SK-N-SH treated with all-trans-retinoic acid at 6 μM for 48 hours (cell line): ENCODE data around the gene AKT1S1.

Experiments
- ATAC-seq: fragments of 200-7000 bp; cut with Tn5 transposase; 3 replicates; pipeline ENCODE4 v1.9.1; 2020; ENCODE audit warnings: mild to moderate bottlenecking, moderate library complexity
- ARNTL ChIP-seq: fragments of 450-650 bp; formaldehyde crosslinking; IDR thresholded peaks from 2 replicates; pipeline ENCODE4 v1.5.0; 2020; ENCODE audit warnings: low read depth, mild to moderate bottlenecking, moderate library complexity, borderline replicate concordance
- BACH2 ChIP-seq: fragments of 250-450 bp; sonication (Bioruptor Pico); IDR thresholded peaks from 2 replicates; pipeline ENCODE4 v1.9.0; 2021; ENCODE audit warnings: mild to moderate bottlenecking, borderline replicate concordance
- CSDC2 ChIP-seq: fragments of 250-450 bp; sonication (Bioruptor Pico); IDR thresholded peaks from 2 replicates; pipeline ENCODE4 v1.5.0; 2020; ENCODE audit warnings: mild to moderate bottlenecking, moderate library complexity
- ESRRG ChIP-seq: fragments of 250-450 bp; sonication (Bioruptor Pico); IDR thresholded peaks from 2 replicates; pipeline ENCODE4 v1.6.1; 2021; ENCODE audit warnings: mild to moderate bottlenecking
- GLIS3 ChIP-seq: fragments of 250-450 bp; sonication (Bioruptor Pico); IDR thresholded peaks from 2 replicates; pipeline ENCODE4 v1.5.0; 2020; ENCODE audit warnings: mild to moderate bottlenecking, moderate library complexity
- ISL1 ChIP-seq: fragments of 250-450 bp; sonication (Bioruptor Pico); IDR thresholded peaks from 2 replicates; pipeline ENCODE4 v2.1.2; 2022; ENCODE audit warnings: mild to moderate bottlenecking, moderate library complexity
- OSR1 ChIP-seq: fragments of 250-450 bp; sonication (Bioruptor Pico); IDR thresholded peaks from 2 replicates; pipeline ENCODE4 v1.8.0; 2022; ENCODE audit warnings: moderate library complexity, mild to moderate bottlenecking, inconsistent platforms
- PPARA ChIP-seq: fragments of 250-450 bp; sonication (Bioruptor Pico); IDR thresholded peaks from 2 replicates; pipeline ENCODE4 v1.5.0; 2020; ENCODE audit warnings: mild to moderate bottlenecking, borderline replicate concordance
- RARB ChIP-seq: fragments of 250-450 bp; sonication (Bioruptor Pico); IDR thresholded peaks from 2 replicates; pipeline ENCODE4 v1.8.0; 2021; ENCODE audit warnings: mild to moderate bottlenecking, moderate library complexity
- SNAI2 ChIP-seq: fragments of 250-450 bp; sonication (Bioruptor Pico); IDR thresholded peaks from 2 replicates; pipeline ENCODE4 v1.5.0; 2020; ENCODE audit warnings: mild to moderate bottlenecking, moderate library complexity
- TCF4 ChIP-seq: fragments of 250-450 bp; sonication (Bioruptor Pico); IDR thresholded peaks from 2 replicates; pipeline ENCODE4 v1.8.0; 2021; ENCODE audit warnings: mild to moderate bottlenecking, moderate library complexity, borderline replicate concordance
- TOX ChIP-seq: fragments of 250-450 bp; sonication (Bioruptor Pico); IDR thresholded peaks from 2 replicates; pipeline ENCODE4 v1.8.0; 2021; ENCODE audit warnings: mild to moderate bottlenecking, moderate library complexity, borderline replicate concordance
- ZC3H10 ChIP-seq: fragments of 250-450 bp; sonication (Bioruptor Pico); IDR thresholded peaks from 2 replicates; pipeline ENCODE4 v1.5.1; 2021; ENCODE audit warnings: mild to moderate bottlenecking, moderate library complexity
- ZFP3 ChIP-seq: fragments of 250-450 bp; sonication (Bioruptor Pico); IDR thresholded peaks from 2 replicates; pipeline ENCODE4 v1.5.0; 2020; ENCODE audit warnings: mild to moderate bottlenecking, moderate library complexity
- ZFP30 ChIP-seq: fragments of 450-650 bp; formaldehyde crosslinking; IDR thresholded peaks from 2 replicates; pipeline ENCODE4 v1.5.0; 2022; ENCODE audit warnings: mild to moderate bottlenecking, moderate library complexity
- ZNF565 ChIP-seq: fragments of 450-650 bp; formaldehyde crosslinking; conservative IDR thresholded peaks from 2 replicates; pipeline ENCODE4 v1.5.0; 2020; ENCODE audit warnings: low read depth, mild to moderate bottlenecking, moderate library complexity
- ZNF70 ChIP-seq: fragments of 450-650 bp; formaldehyde crosslinking; IDR thresholded peaks from 2 replicates; pipeline ENCODE4 v1.5.0; 2020; ENCODE audit warnings: mild to moderate bottlenecking, moderate library complexity
- ZNF8 ChIP-seq: fragments of 450-650 bp; formaldehyde crosslinking; IDR thresholded peaks from 2 replicates; pipeline ENCODE4 v1.5.0; 2020; ENCODE audit warnings: mild to moderate bottlenecking, moderate library complexity
- TF ChIP-seq, protein P1 (sequence below): fragments of 250-450 bp; sonication (Bioruptor Pico); IDR thresholded peaks from 2 replicates; pipeline ENCODE4 v1.8.0; 2021; ENCODE audit warnings: low read depth, mild to moderate bottlenecking, moderate library complexity, borderline replicate concordance
- TF ChIP-seq, protein P2 (sequence below): fragments of 250-450 bp; sonication (Bioruptor Pico); IDR thresholded peaks from 2 replicates; pipeline ENCODE4 v1.5.1; 2020; ENCODE audit warnings: low read depth, mild to moderate bottlenecking, moderate library complexity
- TF ChIP-seq, protein P3 (sequence below): fragments of 250-450 bp; sonication (Bioruptor Pico); IDR thresholded peaks from 2 replicates; pipeline ENCODE4 v1.8.0; 2020; ENCODE audit warnings: mild to moderate bottlenecking, moderate library complexity, borderline replicate concordance
- TF ChIP-seq, protein P4 (sequence below): fragments of 250-450 bp; sonication (Bioruptor Pico); IDR thresholded peaks from 2 replicates; pipeline ENCODE4 v1.5.1; 2021; ENCODE audit warnings: mild to moderate bottlenecking, moderate library complexity

AKT1S1 gene

DNA sequence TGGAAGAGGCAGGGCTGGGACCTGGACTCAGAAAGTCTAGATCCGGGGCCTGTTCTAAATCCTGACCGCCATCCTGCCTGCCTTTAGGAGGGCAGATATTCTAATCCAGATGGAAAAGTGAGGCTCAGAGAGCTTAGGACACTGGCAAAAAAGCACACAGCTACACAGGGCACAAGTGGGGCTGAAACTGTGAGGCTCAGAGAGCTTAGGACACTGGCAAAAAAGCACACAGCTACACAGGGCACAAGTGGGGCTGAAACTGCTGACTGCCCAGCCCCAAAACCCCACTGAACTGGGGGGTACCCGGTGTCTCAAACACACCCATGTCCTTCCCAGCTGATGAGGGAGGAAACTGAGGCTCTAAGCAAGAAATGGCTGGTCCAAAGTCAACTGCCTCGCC, 2.0 kb downstream of the AKT1S1 start (continued):
- TF ChIP-seq, protein P1, sequence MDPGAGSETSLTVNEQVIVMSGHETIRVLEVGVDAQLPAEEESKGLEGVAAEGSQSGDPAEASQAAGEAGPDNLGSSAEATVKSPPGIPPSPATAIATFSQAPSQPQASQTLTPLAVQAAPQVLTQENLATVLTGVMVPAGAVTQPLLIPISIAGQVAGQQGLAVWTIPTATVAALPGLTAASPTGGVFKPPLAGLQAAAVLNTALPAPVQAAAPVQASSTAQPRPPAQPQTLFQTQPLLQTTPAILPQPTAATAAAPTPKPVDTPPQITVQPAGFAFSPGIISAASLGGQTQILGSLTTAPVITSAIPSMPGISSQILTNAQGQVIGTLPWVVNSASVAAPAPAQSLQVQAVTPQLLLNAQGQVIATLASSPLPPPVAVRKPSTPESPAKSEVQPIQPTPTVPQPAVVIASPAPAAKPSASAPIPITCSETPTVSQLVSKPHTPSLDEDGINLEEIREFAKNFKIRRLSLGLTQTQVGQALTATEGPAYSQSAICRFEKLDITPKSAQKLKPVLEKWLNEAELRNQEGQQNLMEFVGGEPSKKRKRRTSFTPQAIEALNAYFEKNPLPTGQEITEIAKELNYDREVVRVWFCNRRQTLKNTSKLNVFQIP (CRISPR knock-in tag), result no peak

DNA sequence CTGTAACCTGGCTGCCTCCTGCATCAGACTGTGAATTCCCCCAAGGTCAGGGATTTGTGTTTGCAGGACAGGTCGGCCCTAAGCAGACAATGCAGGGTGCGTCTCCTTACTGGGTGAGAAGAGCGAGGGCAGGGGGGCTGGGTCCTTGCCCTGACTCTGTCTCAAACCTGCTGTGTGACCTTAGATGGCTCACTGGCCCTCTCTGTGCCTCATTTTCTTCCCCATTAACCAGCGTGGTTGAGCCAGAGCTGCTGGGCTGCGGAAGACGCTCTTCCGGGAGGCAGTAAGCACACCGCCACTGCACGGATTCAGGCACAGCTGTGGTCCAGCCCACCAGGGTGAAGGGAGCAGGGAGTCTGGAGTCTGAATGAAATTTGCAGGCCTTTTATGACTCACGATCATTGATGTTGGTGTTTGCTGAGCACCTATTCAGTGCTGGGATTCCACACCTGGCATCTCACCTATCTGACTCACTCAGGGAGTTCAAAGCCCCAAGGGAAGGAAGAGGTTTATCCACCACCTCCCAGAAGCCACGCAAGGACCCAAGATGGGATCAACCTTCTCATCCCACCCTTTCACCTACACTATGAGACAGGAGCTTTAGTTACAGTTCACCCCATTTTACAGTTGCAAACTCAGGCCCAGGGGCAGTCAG, 2.5 kb downstream of the AKT1S1 start:
- TF ChIP-seq ZFP30 (CRISPR knock-in tag), result no peak
- TF ChIP-seq OSR1, result no peak
- TF ChIP-seq TOX, result no peak
- no peak for TF ChIP-seq ISL1 (CRISPR knock-in tag)
- TF ChIP-seq, protein P2, sequence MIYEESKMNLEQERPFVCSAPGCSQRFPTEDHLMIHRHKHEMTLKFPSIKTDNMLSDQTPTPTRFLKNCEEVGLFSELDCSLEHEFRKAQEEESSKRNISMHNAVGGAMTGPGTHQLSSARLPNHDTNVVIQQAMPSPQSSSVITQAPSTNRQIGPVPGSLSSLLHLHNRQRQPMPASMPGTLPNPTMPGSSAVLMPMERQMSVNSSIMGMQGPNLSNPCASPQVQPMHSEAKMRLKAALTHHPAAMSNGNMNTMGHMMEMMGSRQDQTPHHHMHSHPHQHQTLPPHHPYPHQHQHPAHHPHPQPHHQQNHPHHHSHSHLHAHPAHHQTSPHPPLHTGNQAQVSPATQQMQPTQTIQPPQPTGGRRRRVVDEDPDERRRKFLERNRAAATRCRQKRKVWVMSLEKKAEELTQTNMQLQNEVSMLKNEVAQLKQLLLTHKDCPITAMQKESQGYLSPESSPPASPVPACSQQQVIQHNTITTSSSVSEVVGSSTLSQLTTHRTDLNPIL, result no peak
- TF ChIP-seq, protein P3, sequence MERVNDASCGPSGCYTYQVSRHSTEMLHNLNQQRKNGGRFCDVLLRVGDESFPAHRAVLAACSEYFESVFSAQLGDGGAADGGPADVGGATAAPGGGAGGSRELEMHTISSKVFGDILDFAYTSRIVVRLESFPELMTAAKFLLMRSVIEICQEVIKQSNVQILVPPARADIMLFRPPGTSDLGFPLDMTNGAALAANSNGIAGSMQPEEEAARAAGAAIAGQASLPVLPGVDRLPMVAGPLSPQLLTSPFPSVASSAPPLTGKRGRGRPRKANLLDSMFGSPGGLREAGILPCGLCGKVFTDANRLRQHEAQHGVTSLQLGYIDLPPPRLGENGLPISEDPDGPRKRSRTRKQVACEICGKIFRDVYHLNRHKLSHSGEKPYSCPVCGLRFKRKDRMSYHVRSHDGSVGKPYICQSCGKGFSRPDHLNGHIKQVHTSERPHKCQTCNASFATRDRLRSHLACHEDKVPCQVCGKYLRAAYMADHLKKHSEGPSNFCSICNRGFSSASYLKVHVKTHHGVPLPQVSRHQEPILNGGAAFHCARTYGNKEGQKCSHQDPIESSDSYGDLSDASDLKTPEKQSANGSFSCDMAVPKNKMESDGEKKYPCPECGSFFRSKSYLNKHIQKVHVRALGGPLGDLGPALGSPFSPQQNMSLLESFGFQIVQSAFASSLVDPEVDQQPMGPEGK (CRISPR knock-in tag), result no peak
- no peak for TF ChIP-seq ZNF8 (CRISPR knock-in tag)
- TF ChIP-seq ARNTL (CRISPR knock-in tag), result no peak
- no peak for TF ChIP-seq PPARA
- TF ChIP-seq ZC3H10 (CRISPR knock-in tag), result no peak
- no peak for TF ChIP-seq ZNF565 (CRISPR knock-in tag)
- no peak for TF ChIP-seq GLIS3
- no peak for TF ChIP-seq ZFP3
- TF ChIP-seq, protein P4, sequence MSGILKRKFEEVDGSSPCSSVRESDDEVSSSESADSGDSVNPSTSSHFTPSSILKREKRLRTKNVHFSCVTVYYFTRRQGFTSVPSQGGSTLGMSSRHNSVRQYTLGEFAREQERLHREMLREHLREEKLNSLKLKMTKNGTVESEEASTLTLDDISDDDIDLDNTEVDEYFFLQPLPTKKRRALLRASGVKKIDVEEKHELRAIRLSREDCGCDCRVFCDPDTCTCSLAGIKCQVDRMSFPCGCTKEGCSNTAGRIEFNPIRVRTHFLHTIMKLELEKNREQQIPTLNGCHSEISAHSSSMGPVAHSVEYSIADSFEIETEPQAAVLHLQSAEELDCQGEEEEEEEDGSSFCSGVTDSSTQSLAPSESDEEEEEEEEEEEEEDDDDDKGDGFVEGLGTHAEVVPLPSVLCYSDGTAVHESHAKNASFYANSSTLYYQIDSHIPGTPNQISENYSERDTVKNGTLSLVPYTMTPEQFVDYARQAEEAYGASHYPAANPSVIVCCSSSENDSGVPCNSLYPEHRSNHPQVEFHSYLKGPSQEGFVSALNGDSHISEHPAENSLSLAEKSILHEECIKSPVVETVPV (CRISPR knock-in tag), result no peak
- no peak for TF ChIP-seq SNAI2 (CRISPR knock-in tag)
- no peak for TF ChIP-seq RARB (CRISPR knock-in tag)
- no peak for TF ChIP-seq BACH2 (CRISPR knock-in tag)
- ATAC-seq, result no peak

DNA sequence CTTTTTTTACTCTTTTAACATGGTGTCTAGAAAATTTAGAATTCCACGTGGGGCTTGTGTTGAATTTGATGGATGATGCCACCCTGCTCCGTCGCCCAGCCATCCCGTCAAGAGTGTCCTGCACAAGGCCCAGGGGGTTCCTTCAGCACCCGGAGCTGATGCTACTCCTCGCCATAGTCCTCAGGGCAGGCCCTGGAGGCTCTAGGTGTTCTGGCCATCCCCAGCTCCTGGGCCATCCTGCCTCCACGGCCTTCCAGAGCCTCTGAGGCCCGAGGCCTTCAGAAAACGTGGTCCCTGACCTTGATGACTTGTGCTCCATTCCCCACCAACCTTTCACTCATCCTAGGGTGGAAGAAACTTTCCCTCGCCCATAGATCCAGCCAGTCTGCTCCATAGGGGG, 3.3 kb downstream of the AKT1S1 start:
- no peak for TF ChIP-seq ISL1 (CRISPR knock-in tag)
- TF ChIP-seq GLIS3, result no peak
- no peak for TF ChIP-seq OSR1
- TF ChIP-seq TOX, result no peak
- no peak for TF ChIP-seq ZNF565 (CRISPR knock-in tag)
- TF ChIP-seq, protein P2, result no peak
- no peak for TF ChIP-seq CSDC2 (CRISPR knock-in tag)
- TF ChIP-seq ESRRG (CRISPR knock-in tag), result no peak
- TF ChIP-seq TCF4, result no peak
- TF ChIP-seq BACH2 (CRISPR knock-in tag), result no peak
- no peak for TF ChIP-seq ARNTL (CRISPR knock-in tag)
- TF ChIP-seq, protein P1 (CRISPR knock-in tag), result no peak
- TF ChIP-seq ZC3H10 (CRISPR knock-in tag), result no peak
- TF ChIP-seq ZNF70, result no peak
- no peak for TF ChIP-seq SNAI2 (CRISPR knock-in tag)
- TF ChIP-seq RARB (CRISPR knock-in tag), result no peak
- no peak for ATAC-seq
